ENCODE results near the gene IKZF3.
"Not testable (repeated sequence)": the region's sequence is repeated elsewhere in the genome, so short reads cannot be mapped to it uniquely, and the experiment has no call there.

Gene IKZF3

DNA sequence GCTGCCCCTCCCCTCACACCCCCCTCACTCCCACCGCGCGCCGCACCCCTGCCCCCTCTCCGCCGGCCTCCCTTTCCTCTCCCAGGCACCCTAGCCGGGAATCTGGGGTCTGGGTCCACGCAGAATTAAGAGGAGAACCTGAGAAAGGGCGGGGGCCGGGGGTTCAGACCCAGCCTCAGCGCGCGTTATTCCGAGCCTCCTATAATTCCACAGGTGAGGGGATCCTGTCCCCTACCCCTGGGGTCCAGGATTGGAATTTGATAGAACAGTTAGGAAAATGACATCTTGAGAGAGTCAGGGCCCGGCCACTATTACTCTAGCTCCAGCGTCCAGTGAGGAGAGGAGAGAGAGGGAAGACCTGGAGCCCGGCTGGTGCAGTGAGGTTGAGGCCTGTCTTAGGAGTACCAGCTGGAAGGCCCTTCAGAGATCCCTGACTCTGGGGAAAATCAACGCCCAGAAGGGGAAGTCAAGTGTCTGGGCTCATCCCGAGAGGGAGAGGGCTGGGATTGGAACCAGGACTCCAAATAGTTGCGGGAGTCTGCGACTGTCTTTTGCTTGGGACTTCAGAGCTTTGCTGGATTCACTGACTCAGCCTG is 109.1 kb downstream of the IKZF3 start:
- DNase-seq: no peak

DNA sequence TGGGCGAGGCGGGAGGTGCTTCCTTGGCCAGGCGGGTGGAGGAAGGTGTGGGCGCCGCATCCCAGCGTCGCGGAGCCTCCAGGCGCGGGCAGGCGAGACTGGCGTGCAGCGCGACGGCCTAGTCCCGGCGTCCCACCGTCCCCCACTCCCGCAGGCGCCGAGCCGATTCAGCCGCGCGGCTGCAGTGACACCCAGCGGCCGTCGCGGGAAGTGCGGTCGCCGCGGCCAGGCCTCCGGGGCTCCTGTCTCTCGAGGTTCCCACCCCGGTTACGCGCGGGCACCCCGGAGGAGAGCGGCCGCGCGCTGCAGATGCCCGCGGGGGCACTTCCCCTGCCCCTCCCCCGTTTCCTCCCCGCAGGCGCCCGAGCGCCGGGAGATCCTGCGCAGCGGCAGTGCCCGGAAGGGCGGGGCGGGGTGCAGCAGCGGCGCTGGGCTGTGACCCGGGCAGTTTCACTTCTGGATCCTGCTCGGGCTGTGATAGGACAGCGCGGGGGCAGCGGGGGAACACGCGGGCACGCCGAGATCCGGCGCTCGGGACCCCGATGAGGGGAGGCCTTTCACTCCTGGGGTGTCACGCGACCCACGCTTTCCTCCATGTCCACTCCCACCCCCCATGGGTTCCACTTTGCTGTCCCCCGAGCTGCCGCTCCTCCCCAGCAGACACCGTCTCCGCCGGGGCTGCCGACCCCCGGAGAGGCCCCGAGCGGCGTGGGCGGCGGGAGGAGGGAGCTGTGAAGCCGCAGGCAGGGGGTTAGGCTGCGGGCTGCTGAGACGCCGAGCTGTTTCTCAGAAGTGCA is 109.8 kb downstream of the IKZF3 start:
- peak; percentile 99 for DNase-seq

DNA sequence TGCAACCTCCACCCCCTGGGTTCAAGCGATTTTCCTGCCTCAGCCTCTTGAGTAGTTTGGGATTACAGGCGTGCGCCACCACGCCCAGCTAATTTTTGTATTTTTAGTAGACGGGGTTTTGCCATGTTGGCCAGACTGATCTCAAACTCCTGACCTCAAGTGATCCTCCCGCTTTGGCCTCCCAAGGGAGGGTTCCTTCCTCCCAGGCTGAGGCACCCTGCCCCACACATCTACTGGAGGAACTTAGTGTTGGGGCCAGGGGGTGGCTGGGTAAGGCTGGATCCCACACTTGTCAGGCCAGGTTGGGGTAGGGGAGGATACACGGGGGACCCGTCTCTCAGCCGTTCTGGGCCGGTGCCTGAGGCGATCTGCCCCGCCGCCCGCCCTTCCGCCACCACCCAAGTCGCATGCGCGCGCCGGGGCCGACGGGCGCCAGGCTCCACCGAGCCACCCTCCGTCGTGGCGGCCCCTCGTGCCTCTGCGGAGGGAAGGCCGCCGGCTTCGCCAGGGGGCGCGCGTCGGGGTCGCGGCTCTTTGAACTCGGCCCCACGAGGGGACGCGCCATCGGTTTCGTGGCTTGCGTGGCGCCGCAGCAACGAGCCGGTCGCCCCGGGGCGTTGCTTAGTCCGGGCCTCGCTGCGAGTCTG is 110.5 kb downstream of the IKZF3 start:
- peak; percentile 63 for DNase-seq

DNA sequence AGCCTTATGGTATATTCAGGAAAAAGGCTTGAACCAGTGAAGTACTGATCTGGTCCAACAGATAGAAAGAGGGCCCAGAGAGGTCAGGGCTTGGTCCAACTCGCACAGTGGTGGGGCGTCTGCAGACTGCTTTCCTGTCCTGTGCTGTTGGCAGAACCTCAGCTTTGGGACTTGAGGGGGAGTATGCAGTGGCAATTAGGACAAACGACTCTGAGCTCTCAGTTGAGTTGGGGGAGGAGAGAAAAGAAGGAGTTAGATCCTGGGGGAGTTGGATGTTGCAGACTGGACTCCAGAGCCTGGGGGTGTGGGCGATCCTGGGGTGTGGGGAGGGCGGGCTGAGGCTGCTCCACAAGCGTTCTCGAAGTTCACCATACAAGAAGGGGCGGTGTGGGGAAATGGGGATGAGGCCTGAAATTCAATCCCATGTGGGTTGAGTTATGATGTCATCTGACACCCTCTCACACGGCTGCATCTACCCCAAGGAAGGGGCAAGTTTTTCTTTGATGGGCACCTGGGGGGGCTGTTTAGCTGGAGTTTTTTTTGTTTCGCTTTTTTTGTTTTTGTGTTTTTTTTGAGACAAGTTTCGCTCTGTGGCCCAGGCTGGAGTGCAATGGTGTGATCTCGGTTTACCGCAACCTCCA is 111.8 kb downstream of the IKZF3 start:
- DNase-seq: no peak

DNA sequence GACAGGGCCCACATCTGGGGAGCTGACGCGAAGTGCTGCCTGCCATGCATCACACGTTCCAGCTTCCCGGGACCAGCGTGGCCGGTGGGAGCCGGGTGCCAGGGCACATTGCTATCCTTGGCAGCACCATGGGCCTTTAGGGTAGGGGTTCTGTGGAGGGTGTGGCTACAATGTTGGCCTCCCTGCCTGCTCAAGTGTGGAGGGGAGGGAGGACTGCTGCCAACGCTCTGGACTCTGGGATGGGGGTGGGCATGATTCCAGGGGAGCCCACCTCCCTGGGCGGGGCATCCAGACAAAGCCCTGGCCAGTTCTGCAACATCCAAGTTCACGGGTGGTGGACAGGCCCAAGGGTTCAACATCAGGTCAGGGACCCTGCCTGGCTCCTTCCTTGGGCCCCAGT is 112.5 kb downstream of the IKZF3 start:
- DNase-seq: no peak

DNA sequence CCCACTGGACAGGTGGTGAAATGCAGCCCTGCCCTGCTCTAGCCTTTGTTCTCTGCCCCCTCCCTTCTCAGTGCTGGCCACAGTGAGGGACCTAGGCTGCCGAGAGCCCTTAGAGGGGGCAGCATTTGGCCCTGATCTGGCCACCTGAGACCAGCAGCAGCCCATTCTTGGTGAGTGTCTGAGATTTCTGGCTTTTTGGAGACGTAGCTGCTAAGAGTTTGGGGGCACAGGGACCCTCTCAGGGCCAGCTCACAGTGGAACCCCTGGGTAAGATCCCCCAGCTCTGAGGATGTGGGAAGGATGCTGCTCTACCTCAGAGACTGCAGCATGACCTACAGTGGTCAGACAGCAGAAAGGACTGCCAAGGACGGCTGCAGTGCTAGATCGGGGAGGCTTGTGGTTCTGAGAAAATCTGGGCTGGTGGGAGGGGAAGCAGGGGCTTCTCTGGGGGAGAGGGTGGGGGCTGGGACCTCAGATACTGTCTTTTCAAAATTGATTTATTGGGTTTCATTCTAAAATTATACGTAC is 113.0 kb downstream of the IKZF3 start:
- no peak for DNase-seq

DNA sequence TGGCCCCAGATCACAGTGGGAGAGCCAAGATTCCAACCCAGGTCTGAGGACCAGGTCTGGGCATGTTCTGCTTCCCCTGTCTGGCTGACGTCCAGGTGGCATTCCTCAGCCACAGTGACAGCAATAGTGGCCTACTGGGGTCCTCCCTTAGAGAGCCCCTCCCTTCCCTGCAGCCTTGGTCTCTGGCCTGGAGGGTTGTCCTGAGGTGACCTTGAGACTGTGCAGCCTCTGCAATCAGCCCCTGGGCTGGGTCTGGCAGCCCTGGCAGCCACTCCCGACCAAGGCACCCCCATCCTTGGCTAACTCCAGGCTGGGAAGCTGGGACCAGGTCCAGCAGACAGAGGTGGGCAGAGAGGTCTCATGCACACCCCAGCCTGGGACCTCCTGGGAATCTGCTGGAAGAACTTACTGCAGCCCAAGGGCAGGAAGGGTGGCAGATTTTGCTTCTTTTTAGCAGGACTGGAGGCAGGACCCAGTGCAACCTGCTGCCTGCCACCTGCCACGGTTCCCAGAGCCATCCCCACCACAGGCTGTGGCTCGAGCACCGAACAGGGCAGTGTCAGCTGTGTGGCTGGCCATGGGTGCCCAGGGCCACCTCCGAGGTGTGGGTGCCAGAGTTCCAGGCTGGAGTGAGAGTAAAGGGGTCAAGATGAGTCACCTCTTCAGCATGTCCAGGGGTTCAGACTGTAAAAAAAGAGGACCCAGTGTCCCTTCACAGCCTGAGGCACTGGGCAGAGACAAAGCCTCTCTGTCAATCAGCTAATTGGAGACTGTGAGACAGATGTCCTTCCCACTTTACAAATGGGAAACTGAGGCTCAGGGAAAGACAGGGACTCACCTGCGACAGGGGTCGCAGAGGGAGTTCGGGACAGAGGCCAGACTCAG is 113.7 kb downstream of the IKZF3 start:
- no peak for DNase-seq

DNA sequence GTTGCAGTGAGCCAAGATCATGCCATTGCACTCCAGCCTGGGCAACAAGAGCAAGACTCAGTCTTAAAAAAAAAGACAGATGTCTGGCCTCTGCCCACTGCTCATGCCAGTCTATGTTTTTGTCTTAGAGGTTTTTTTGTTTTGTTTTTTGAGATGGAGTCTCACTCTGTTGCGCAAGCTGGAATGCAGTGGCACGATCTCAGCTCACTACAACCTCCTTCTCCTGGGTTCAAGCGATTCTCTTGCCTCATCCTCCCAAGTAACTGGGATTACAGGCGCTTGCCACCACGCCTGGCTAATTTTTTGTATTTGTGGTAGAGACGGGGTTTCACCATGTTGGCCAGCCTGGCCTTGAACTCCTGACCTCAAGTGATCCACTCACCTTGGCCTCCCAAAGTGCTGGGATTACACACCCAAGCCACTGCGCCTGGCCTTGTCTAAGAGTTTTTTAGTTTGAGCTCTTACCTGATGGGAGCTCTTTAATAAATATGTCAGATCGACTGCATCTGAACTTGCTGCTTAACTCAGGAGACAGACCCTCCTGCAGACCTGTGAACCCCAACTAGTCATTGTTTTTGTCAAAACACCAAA is 115.6 kb downstream of the IKZF3 start:
- not testable (repeated sequence) for DNase-seq

DNA sequence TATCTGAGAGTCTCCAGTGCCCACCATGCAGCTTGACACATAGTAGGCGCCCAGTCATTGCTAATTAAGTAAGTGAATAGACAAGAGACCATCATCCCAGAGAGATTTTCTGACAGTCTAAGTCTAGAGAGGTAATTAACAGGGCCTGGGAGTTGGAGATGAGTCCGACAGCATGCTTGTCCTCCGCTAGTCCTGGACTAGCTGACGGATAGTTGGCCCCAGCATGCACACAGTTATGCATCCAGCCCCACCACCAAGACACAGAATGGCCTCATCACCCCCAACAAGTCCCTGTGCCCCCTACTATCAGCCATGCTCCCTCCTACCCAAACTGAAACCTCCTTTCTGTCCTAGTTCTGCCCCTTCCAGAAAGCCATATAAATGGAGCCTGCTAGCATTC is 116.4 kb downstream of the IKZF3 start:
- DNase-seq: no peak

DNA sequence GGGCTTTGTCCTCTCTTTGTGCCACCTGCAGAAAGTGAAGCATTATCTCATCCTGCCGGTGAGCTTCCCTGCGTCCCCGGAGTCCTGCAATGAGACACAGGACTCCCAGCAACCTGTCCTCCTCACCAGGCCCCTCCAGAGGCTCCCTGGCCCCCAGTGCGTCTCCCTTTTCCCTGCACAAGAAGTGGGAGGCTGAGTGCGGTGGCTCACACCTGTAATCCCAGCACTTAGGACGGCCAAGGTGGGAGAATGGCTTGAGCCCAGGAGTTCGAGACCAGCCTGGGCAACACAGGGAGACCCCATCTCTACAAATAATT is 118.0 kb downstream of the IKZF3 start:
- DNase-seq: no peak

DNA sequence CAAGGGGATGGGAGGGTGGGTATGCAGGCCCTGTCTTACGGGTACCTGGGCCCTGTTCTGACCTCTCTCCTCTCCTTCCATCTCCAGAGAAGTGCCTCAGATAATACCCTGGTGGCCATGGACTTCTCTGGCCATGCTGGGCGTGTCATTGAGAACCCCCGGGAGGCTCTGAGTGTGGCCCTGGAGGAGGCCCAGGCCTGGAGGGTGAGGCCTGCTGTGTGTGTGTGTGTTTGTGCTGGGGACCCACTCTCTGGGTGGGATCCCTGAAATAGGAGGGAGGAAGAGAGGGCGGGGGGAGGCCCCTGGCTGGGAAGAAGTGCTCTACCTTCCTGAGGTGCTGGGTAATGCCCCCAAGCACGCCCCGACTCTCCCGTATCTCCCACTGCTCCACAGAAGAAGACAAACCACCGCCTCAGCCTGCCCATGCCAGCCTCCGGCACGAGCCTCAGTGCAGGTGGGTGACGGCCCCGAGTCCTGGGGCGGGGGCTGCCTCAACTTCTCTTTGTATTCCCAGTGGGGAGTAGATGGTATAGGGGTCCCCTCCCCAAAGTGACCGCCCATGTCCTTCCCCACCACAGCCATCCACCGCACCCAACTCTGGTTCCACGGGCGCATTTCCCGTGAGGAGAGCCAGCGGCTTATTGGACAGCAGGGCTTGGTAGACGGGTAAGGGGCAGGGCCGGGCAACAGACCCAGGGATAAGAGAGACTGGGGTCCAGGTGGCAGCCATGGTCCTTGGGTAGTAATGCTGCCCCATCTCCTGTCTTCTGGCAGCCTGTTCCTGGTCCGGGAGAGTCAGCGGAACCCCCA is 118.6 kb downstream of the IKZF3 start:
- DNase-seq: no peak

DNA sequence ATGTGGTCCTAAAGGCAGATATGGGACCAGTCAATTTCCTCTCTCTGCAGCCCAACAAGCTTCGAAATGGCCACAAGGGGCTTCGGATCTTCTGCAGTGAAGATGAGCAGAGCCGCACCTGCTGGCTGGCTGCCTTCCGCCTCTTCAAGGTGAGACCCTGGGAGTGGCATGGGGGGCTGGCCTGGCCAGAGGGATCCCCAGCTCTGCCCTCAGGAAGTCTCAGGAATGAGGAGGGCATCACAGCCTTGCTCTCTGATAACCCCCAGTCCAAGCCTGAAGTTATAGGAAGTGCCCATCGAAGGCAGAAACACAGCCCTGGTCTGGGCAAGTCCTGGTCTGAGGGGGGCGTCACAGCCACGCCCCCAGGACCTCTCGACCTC is 119.3 kb downstream of the IKZF3 start:
- DNase-seq: no peak

DNA sequence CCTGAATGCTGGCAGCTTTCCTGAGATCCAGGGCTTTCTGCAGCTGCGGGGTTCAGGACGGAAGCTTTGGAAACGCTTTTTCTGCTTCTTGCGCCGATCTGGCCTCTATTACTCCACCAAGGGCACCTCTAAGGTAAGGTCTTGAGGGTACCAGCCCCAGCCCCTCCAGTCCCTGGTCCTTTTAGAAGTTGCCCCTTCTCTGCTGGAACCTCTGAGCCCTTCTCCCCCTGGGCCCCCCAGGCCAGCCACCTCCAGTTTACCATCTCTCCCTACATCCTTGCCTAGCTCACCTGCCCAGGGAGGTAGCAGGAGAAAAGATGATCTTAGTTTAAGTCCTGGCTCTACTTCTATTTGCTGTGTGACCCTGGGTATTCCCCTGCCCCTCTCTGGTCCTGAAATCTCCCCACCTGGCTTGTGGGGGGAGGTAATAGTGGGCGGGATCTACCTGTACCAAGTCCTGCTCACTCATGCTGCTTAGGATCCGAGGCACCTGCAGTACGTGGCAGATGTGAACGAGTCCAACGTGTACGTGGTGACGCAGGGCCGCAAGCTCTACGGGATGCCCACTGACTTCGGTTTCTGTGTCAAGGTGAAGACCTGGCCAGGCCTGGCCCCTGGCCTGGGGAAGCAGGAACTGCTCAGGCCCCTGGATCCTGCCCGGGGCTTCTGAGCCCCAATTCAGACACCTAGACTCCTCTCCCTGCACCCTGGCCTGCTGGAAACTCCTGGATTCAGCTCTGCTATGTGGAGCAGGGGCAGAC is 119.9 kb downstream of the IKZF3 start:
- no peak for DNase-seq

DNA sequence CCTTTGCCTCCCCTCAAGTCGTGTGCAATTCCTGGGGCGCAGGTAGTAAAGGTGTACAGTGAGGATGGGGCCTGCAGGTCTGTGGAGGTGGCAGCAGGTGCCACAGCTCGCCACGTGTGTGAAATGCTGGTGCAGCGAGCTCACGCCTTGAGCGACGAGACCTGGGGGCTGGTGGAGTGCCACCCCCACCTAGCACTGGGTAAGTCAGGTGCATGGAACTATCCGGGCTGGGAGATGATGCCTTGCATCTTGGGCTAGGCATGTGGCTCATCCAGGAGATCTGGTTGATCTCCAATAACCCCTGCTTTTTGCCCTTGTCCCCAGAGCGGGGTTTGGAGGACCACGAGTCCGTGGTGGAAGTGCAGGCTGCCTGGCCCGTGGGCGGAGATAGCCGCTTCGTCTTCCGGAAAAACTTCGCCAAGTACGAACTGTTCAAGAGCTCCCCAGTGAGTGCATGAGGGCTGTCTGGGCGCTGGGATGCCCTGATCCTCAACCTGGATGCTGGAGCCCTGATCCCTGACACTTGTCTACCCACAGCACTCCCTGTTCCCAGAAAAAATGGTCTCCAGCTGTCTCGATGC is 121.2 kb downstream of the IKZF3 start:
- no peak for DNase-seq

DNA sequence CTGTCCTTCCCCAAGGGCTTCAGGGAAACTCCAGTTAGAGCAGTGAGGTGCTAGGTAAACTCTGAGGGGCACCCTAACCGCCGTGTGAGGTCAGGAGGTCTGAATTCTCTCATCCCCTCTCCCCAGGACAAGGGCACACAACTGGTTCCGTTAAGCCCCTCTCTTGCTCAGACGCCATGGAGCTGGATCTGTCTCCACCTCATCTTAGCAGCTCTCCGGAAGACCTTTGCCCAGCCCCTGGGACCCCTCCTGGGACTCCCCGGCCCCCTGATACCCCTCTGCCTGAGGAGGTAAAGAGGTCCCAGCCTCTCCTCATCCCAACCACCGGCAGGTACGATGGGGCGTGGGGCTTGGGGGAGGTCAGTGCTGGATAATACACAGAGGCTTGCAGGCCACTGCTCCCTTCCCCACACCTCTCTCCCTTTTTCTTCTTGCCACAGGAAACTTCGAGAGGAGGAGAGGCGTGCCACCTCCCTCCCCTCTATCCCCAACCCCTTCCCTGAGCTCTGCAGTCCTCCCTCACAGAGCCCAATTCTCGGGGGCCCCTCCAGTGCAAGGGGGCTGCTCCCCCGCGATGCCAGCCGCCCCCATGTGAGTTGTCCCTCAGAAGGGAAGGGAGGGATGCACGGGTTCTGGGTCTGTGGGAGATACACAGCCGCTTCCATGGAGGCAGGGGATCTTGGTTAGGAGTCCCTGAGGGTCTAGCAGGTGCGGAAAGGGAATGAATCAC is 121.8 kb downstream of the IKZF3 start:
- DNase-seq: no peak

DNA sequence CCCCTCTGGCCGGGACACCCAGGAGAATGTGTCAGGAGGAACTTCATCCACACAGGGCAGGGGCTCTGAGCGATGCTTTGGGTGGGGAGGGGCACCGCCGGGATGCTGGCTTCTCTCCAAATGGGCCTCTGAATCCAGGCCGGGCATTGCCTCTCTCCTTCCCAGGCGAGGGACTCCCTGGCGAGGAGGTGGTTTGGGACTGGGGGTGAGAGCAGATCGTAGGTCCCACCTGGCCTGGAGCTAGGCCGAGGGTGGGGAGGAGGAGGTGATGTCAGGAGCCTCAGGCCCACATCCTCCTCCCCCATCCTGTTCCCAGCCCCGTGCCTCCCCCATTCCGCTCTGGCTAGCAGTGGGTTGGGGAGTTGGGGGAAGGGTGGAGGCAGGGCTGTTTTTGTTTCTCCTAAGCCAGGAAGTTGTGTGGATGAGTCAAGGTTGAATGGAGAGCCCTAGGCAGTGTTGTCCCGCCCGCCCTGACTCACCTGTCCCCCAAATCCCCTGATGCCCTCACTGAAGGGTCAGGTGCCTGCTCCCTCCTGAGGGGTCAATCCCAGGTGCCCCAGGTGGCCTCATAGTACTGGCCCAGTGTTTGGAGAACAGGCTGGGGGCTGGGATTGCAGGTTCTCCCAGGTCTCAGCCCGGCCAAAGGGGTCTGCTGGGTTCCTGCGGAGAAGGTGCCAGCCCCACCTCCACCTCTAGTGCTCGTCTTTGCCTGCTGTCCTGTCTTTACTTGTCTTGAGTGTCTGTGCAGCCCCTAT is 123.6 kb downstream of the IKZF3 start:
- DNase-seq: no peak

DNA sequence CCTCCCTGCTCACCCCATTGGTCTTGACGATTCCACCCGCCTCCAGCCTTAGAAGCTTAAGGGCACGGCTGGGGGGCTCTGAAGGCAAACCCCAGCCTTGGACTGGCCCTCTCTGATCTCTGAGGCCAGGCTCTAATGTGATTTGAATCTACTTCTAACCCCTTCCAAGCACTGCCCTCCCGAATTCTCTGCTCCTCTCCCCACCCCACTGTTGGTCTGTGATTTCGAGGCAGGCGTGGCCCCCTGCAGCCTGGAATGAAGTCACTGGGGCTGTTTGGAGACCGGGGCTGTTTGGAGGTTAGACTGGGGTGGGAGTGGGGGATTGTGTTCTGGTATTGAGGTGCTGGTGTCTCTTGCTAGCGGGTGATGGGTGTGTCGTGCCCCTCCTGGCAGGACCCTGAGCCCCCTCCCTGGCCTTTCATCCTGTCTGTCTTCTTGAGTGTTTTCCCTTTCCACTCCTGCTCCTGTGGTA is 124.2 kb downstream of the IKZF3 start:
- no peak for DNase-seq

All from activated CD4-positive, alpha-beta T cell treated with anti-CD3 and anti-CD28 coated beads, Interleukin-10, Interleukin-2, amounts not matched to agents 100 ng/mL and 50 ng/mL, durations not matched to agents 16 hours and 8 hours (primary cell).